ENCODE measurements around the gene KRTAP5-2.
A peak's percentile ranks its signal among the peaks of the same experiment; 100 is the strongest.

Gene KRTAP5-2

DNA sequence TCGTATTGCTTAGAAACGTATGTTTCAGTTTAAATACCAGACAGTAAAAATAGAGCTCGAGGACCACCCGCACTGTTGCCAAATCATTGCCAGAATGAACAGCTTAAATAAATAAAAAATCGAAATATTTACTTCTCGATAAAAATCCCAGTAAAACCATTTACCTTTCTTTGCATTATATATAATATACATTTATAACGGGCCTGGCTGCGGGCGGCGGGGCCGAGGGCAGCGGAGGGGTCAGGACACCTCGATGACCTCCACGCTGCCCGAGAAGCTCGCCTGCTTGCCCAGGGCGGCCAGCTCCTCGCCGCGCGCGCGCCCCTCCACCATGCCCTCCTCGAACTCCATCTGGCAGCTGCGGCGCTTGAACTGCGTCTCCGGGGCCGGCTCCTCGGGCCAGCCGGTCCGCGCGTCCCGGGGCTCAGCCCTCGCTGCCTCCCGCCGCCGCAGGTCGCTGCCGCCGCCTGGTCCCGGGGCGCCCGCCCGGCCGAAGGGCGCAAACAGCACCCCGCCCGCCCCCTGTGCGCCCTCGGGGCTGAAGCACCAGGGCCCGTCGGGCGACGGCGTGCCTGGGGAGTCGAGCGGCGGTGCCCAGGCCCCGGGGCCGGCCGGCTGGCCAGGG is 41.7 kb downstream of the KRTAP5-2 start:
- Histone ChIP-seq H3K9me3 (ENCODE audit: control insufficient read depth, low read depth, low read length) (no peaks in the 10 kb centered on the region), H3K27ac (ENCODE audit: low read length) (no peak overlapping the region), H3K36me3 (ENCODE audit: control insufficient read depth, low read depth, low read length) (no peaks in the 10 kb centered on the region), H3K4me1 (ENCODE audit: control insufficient read depth, low read depth, low read length) (peaks cover 13% of the 10 kb centered on the region), H3K27me3 (ENCODE audit: control insufficient read depth, insufficient read depth, low read length) (peaks cover 61% of the 10 kb centered on the region), H3K4me3 (ENCODE audit: low read length) (no peak overlapping the region), H3K9ac (ENCODE audit: low read length) (no peak overlapping the region)

DNA sequence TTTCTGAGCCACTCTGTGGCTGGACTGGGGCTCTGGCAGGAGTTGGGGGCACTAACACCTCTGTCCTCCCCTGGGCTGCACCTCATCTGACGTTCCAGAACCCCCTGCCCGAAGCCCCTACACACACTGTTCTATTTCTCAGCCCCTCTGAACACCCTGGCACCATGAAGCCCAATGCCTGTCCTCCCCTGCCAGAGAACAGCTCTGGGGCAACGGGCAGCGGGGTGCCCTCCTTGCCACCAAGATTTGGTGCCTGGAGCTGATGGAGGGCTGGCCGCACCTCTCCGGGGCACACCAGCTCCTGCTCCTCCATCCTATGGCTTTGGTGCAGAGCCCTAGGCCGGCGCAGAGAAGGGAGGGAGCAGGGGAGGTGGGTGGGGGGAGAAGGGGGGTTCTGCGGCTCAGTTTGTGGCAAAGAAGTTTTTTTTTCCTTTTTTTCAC is 42.4 kb downstream of the KRTAP5-2 start:
- Histone ChIP-seq H3K9ac (ENCODE audit: low read length) (no peak overlapping the region), H3K36me3 (ENCODE audit: control insufficient read depth, low read depth, low read length) (no peaks in the 10 kb centered on the region), H3K27ac (ENCODE audit: low read length) (no peak overlapping the region), H3K9me3 (ENCODE audit: control insufficient read depth, low read depth, low read length) (no peaks in the 10 kb centered on the region), H3K27me3 (ENCODE audit: control insufficient read depth, insufficient read depth, low read length) (peaks cover 61% of the 10 kb centered on the region), H3K4me1 (ENCODE audit: control insufficient read depth, low read depth, low read length) (peaks cover 13% of the 10 kb centered on the region), H3K4me3 (ENCODE audit: low read length) (no peak overlapping the region)

DNA sequence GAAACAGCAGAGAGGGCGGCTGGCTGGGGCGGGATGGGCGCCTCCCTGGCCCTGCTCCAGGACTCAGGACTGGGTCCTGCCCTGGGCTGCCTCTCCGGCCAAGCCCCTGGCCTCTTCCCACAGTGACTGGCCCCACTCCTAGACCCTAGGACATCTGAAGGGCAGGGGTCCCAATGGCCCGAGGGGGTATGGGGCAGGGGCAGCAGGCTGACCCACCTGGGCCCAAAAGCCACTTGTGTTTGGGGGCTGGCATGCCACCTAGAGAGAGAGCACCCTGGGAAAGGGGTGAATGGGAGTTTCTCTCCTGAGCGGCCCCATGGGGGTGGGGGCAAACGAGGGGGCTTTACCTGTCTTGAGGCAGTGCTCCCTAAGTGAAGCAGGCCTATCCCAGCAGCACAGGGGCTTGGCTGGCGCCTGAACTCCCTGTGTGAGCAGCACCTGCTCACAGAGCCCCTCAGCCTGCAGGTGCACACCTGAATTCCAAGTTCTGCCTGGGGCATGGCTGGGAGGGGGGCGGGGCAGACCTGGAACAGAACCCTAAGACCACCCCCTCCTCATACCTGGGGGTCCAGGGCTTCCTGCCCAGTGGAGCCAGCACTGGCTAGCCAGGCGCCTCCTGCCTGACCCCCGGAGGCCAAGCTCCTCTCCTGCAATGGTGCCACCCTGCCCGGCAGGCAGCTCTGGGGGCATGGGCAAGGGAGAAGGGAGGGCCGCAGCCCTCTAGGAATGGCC is 42.9 kb downstream of the KRTAP5-2 start:
- Histone ChIP-seq H3K4me3 (ENCODE audit: low read length) (no peak overlapping the region), H3K27me3 (ENCODE audit: control insufficient read depth, insufficient read depth, low read length) (peaks cover 62% of the 10 kb centered on the region), H3K9me3 (ENCODE audit: control insufficient read depth, low read depth, low read length) (no peaks in the 10 kb centered on the region), H3K36me3 (ENCODE audit: control insufficient read depth, low read depth, low read length) (no peaks in the 10 kb centered on the region), H3K27ac (ENCODE audit: low read length) (no peak overlapping the region), H3K9ac (ENCODE audit: low read length) (no peak overlapping the region), H3K4me1 (ENCODE audit: control insufficient read depth, low read depth, low read length) (peaks cover 13% of the 10 kb centered on the region)

DNA sequence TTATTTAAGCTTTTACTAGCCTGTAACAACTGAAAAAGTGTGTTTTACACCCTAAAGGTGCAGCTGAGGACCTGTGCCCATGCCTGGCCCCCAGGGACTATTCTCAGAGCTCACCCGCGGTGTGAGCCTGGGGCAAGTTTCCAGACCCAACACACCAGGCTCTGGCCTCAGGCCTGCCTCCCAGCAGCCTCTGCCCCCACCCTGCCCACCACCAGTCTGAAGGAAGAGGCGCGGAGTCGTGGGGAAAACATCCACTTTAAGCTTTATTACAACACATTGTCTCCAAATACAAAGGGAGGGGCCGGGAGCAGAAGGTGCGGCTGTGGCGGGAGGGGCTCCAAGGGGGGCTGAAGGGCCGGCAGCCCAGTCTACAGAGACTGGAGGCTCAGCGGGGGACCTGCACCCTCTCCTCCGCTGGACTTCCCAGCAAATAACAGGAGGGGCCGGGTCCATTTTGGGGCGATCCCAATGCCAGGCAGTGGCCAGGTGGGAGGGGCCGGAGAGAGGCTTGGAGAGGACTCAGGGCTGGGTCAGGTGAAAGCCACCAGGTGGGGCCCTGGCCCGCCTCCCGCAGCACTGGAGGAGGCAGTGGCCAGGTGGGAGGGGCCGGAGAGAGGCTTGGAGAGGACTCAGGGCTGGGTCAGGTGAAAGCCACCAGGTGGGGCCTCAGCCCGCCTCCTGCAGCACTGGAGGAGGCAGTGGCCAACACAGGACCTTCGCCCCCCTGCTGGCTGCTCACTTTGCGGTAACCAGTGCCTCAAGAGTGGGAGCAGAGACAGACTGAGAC is 44.1 kb downstream of the KRTAP5-2 start:
- Histone ChIP-seq H3K27me3 (ENCODE audit: control insufficient read depth, insufficient read depth, low read length) (peaks cover 66% of the 10 kb centered on the region), H3K9ac (ENCODE audit: low read length) (no peak overlapping the region), H3K4me3 (ENCODE audit: low read length) (no peak overlapping the region), H3K4me1 (ENCODE audit: control insufficient read depth, low read depth, low read length) (peaks cover 7% of the 10 kb centered on the region), H3K9me3 (ENCODE audit: control insufficient read depth, low read depth, low read length) (no peaks in the 10 kb centered on the region), H3K27ac (ENCODE audit: low read length) (no peak overlapping the region), H3K36me3 (ENCODE audit: control insufficient read depth, low read depth, low read length) (no peaks in the 10 kb centered on the region)

DNA sequence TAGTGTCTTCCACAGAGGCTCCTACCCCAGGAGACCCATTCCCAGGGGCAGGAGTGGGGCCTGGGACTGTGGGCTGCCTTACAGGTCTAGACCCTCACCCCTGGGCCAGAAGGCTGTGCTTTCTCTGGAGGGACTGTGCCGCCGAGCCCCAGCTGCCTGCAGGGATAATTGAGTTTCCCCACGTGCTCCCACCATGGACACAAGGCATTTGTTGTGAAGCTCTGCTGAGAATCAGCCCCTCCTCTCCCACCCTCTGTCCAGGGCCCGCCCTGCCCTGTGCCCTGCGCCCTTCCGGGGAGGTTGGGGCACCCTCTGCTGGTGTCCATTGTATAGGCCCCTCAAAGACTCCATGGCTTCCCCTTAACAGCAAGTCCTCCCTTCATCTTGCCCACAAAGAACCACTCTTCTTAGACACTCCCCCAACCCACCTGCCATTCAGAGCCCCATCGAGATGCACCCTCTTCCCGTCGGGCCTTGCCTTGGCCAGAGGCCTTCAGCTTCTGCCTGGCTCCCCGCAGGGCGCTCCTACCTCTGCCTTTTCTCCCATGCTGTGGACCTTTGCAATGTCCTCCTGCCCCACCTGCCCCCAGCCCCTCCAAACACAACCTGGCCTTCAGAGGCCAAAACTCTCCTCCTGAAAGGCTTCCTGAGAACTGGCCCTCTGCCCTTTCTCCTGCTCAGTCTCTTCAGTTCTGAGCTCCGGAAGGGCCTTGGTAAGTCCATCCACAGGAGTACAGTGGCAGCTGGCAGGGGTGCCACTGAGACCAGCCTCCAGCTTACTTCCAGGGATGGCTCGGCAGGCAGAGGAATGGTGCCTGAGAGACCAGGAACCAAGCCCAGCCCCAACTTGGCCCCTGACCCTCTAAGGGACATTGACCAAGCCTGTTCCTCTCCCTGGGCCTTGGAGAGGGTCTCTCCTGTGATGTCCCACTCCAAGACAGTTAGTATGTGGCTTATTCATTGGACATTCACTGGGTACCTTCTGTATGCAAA is 48.5 kb downstream of the KRTAP5-2 start:
- Histone ChIP-seq H3K4me3 (ENCODE audit: low read length) (no peak overlapping the region), H3K27me3 (ENCODE audit: control insufficient read depth, insufficient read depth, low read length) (peaks cover 72% of the 10 kb centered on the region), H3K9me3 (ENCODE audit: control insufficient read depth, low read depth, low read length) (no peaks in the 10 kb centered on the region), H3K27ac (ENCODE audit: low read length) (no peak overlapping the region), H3K4me1 (ENCODE audit: control insufficient read depth, low read depth, low read length) (peaks cover 7% of the 10 kb centered on the region), H3K36me3 (ENCODE audit: control insufficient read depth, low read depth, low read length) (no peaks in the 10 kb centered on the region), H3K9ac (ENCODE audit: low read length) (no peak overlapping the region)

DNA sequence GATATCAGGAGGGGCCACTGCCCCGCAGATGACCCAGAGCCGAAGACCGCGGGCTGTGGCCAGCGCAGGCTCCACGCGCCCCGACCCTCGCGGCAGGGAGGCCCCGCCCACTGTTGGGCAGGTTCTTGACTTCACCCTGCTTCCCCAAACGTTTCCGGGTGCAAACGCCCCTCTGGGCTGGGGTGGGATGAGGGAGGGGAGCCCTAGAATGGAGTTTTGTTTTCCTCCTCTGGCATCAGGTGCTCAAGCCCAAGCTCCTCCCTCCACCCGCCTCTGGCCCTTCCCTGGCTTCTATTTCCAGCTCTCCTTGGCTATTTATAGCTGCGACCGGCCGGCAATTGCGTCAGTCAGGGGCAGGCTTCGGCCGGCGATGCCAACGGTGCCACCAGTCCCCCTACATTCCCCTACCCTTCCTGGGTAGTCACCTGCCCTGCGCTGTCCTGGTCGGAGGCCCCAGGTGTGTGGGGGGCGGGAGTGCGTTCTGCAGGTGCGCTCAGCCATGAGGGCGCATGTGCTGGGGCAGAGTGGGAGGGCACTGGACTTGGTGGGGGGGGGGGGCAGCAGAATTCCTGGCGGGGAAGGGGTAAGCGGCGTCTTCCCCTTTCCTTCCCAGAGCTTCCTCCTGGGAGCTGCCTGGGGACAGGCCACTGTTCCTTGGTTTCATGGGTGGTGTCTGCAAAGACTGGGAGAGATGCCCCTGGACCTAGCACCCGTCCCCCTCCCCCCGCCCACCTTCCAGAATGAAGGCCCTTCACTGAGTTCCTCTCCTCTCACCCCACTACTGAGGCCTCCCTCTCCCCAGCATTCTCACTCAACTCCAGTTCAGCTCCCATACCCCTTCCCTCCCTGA is 49.6 kb downstream of the KRTAP5-2 start:
- Histone ChIP-seq H3K9me3 (ENCODE audit: control insufficient read depth, low read depth, low read length) (no peaks in the 10 kb centered on the region), H3K9ac (ENCODE audit: low read length) (no peak overlapping the region), H3K4me1 (ENCODE audit: control insufficient read depth, low read depth, low read length) (peaks cover 7% of the 10 kb centered on the region), H3K4me3 (ENCODE audit: low read length) (peak overlapping the region; percentile 46), H3K27ac (ENCODE audit: low read length) (no peak overlapping the region), H3K36me3 (ENCODE audit: control insufficient read depth, low read depth, low read length) (no peaks in the 10 kb centered on the region), H3K27me3 (ENCODE audit: control insufficient read depth, insufficient read depth, low read length) (peaks cover 73% of the 10 kb centered on the region)

DNA sequence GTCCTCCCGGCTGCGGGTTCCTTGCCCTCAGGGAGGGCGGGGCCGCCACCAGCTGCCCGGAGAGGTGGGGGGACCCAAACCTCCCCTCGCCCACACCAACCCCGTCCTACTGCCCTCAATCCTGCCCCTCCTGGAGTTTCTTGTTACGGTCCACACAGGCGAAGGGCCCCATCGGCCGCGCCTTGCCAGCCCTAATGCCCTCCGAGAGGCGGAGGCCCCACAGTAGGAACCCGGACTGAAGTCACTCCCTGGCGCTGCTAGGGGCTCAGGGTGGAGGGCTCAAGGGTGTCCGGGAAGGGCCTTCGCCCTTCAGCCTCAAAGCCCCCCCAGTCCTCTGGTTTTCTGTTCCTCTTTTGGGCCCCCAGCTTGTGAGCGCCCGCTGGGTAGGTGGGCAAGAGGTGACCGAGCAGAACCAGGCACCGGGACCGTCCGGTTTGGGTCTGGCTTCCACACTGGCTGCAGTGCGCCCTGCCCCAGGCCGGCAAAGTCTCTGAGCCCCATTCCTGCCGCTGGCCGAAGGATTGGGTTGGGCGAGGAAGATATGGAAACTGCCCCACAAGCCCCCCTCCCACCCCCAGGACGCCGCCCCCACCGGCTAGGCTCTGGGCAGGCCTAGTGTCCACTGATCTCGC is 50.5 kb downstream of the KRTAP5-2 start:
- no peak overlapping the region for H3K27ac ChIP-seq (ENCODE audit: low read length)

More for the DNA sequence above, 50.5 kb downstream of the KRTAP5-2 start:
- Histone ChIP-seq H3K4me3 (ENCODE audit: low read length) (peak overlapping the region; percentile 46), H3K4me1 (ENCODE audit: control insufficient read depth, low read depth, low read length) (peaks cover 7% of the 10 kb centered on the region), H3K9ac (ENCODE audit: low read length) (no peak overlapping the region), H3K36me3 (ENCODE audit: control insufficient read depth, low read depth, low read length) (no peaks in the 10 kb centered on the region), H3K9me3 (ENCODE audit: control insufficient read depth, low read depth, low read length) (no peaks in the 10 kb centered on the region), H3K27me3 (ENCODE audit: control insufficient read depth, insufficient read depth, low read length) (peaks cover 67% of the 10 kb centered on the region)
